ENCODE results near the gene TLE4. TPM values are rescaled to one million over a fixed set of nuclear protein-coding genes. Genes with fewer than 3 reads are reported as not detected.

Gene TLE4
- total RNA-seq, 4 donors from 2014 or later = 19.3 to 87.5 (median 41.5) TPM

DNA sequence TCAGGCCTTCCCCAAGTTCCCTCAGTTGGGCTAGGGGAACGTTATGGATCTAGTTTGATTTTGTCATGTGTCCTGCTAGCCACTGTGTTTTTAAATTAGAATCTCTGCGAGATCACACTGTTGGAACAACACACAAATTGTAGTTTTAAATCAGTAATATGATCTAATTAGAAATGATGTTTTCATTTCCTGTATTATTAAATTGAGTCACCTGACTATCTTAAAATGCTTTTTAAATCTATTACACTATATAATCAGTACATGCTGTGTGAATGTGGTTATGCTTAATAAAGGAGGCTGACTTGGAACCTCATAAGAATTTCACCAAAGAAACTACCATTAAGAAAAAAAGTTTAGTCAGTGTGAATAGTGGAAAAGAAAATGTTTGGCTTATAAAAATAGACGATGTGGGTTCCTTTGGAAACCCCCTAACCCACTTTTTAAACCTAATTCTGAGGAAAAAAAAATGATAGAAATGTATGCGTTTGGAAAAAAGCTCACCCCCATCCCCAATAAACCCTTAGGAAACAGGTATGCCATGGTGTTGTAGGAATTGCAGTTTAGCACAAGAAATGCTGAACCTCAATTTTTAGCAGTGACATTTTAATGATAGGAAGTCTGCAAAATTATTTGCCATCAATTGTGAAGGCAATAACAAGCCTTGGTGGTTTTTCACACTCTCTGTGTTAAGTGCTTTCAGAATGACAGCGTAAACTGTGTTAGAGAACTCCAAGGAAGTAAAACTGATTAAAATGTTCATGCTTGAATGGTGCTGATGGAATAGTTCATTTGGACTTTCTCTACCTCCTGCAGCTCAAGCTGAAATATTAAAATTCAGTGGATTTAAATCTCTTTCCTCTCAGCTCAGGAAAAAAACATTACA lies 59.0 kb downstream of the TLE4 start:
- no peaks in the 10 kb centered on the region for H3K27me3 ChIP-seq
- no peak overlapping the region for H3K4me3 ChIP-seq
- no peaks in the 10 kb centered on the region for H3K9me3 ChIP-seq
- no peak for TF ChIP-seq POLR2AphosphoS5 (IDR thresholded peaks at IDR 0.05)
- TF ChIP-seq EP300 (IDR thresholded peaks at IDR 0.05; ENCODE audit: low read depth) = no peak
- TF ChIP-seq POLR2A (IDR thresholded peaks at IDR 0.05) = no peak
- TF ChIP-seq, protein P1, sequence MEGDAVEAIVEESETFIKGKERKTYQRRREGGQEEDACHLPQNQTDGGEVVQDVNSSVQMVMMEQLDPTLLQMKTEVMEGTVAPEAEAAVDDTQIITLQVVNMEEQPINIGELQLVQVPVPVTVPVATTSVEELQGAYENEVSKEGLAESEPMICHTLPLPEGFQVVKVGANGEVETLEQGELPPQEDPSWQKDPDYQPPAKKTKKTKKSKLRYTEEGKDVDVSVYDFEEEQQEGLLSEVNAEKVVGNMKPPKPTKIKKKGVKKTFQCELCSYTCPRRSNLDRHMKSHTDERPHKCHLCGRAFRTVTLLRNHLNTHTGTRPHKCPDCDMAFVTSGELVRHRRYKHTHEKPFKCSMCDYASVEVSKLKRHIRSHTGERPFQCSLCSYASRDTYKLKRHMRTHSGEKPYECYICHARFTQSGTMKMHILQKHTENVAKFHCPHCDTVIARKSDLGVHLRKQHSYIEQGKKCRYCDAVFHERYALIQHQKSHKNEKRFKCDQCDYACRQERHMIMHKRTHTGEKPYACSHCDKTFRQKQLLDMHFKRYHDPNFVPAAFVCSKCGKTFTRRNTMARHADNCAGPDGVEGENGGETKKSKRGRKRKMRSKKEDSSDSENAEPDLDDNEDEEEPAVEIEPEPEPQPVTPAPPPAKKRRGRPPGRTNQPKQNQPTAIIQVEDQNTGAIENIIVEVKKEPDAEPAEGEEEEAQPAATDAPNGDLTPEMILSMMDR (IDR thresholded peaks at IDR 0.05) = no peak
- in situ Hi-C loops (cut with MboI; ENCODE audit: low pct_ligation_motif_present in 1 of 4, low pct_unique_long_range_greater_than_20kb in 1 of 4, low sequenced_read_pairs in 3 of 4) (no loop called here), intact Hi-C loops (cut with DNase I; ENCODE audit: low total_unique reads) (no loop called here)
- no peak overlapping the region for H3K27ac ChIP-seq
- no peak for DNase-seq
- H3K36me3 ChIP-seq = no peaks in the 10 kb centered on the region
- WGBS, 2 donors (ENCODE audit: low coverage in 1 of 2) = 66 to 74% methylated on average over 5 of the region's 5 CpGs
- H3K4me1 ChIP-seq = peaks cover 0 to 6% (median 0%) of the 10 kb centered on the region in 4 donors

GRCh38 chr9:79632060-79632459 lies 60.3 kb downstream of the TLE4 start:
- TF ChIP-seq POLR2AphosphoS5 (IDR thresholded peaks at IDR 0.05) = no peak
- no peak for TF ChIP-seq POLR2A (IDR thresholded peaks at IDR 0.05)
- TF ChIP-seq, protein P1 (IDR thresholded peaks at IDR 0.05) = no peak
- no peak for TF ChIP-seq EP300 (IDR thresholded peaks at IDR 0.05; ENCODE audit: low read depth)

GRCh38 chr9:79632705-79633104 lies 60.9 kb downstream of the TLE4 start:
- intact Hi-C loops (cut with DNase I; ENCODE audit: low total_unique reads) = no loop called here
- Histone ChIP-seq H3K4me1 (peaks cover 0 to 6% (median 0%) of the 10 kb centered on the region in 4 donors), H3K27me3 (no peaks in the 10 kb centered on the region), H3K9me3 (no peaks in the 10 kb centered on the region), H3K36me3 (no peaks in the 10 kb centered on the region), H3K4me3 (no peak overlapping the region), H3K27ac (no peak overlapping the region)
- no peak for DNase-seq
- no peak for TF ChIP-seq POLR2A (IDR thresholded peaks at IDR 0.05)
- TF ChIP-seq, protein P1 (IDR thresholded peaks at IDR 0.05) = no peak
- TF ChIP-seq POLR2AphosphoS5 (IDR thresholded peaks at IDR 0.05) = no peak
- TF ChIP-seq EP300 (IDR thresholded peaks at IDR 0.05; ENCODE audit: low read depth) = no peak
- in situ Hi-C loops (cut with MboI; ENCODE audit: low pct_ligation_motif_present in 1 of 4, low pct_unique_long_range_greater_than_20kb in 1 of 4, low sequenced_read_pairs in 3 of 4) = no loop called here
- 83 to 86% methylated on average over 1 of the region's 1 CpG for WGBS, 2 donors (ENCODE audit: low coverage in 1 of 2)

More at GRCh38 chr9:79632060-79632459, 60.3 kb downstream of the TLE4 start:
- Histone ChIP-seq H3K27me3 (no peaks in the 10 kb centered on the region), H3K36me3 (no peaks in the 10 kb centered on the region), H3K4me3 (no peak overlapping the region), H3K27ac (no peak overlapping the region), H3K4me1 (peaks cover 0 to 6% (median 0%) of the 10 kb centered on the region in 4 donors), H3K9me3 (no peaks in the 10 kb centered on the region)
- in situ Hi-C loops (cut with MboI; ENCODE audit: low pct_ligation_motif_present in 1 of 4, low pct_unique_long_range_greater_than_20kb in 1 of 4, low sequenced_read_pairs in 3 of 4) = no loop called here
- WGBS, 2 donors (ENCODE audit: low coverage in 1 of 2) = 85 to 97% methylated on average over 3 to 5 of the region's 5 CpGs
- no peak for DNase-seq
- intact Hi-C loops (cut with DNase I; ENCODE audit: low total_unique reads) = no loop called here

DNA sequence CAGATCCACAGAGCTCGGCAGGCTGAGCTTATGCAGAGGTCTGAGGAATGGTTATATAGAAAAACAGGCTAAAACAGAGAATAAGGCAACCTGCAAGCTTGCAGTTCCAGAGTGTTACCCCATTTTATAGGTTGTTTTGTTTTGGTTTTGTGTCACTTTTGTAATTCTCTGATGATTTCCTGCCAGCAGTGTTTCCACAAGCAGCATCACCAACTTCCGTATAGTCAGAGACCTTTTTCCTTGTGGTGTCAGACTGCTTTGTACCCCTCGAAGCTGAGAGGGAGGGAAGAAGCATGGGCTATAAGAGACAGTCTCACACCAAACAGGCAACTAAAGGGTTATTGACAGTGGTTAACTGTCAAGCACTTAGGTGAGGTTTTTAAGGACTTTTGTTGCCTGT lies 61.8 kb downstream of the TLE4 start:
- in situ Hi-C loops (cut with MboI; ENCODE audit: low pct_ligation_motif_present in 1 of 4, low pct_unique_long_range_greater_than_20kb in 1 of 4, low sequenced_read_pairs in 3 of 4) = no loop called here
- WGBS, 2 donors (ENCODE audit: low coverage in 1 of 2) = 84 to 87% methylated on average over 3 of the region's 3 CpGs

More for the DNA sequence above, 61.8 kb downstream of the TLE4 start:
- TF ChIP-seq, protein P1 (IDR thresholded peaks at IDR 0.05) = no peak
- TF ChIP-seq POLR2A (IDR thresholded peaks at IDR 0.05) (no peak), POLR2AphosphoS5 (IDR thresholded peaks at IDR 0.05) (no peak), EP300 (IDR thresholded peaks at IDR 0.05; ENCODE audit: low read depth) (no peak)
- H3K27ac ChIP-seq = no peak overlapping the region
- intact Hi-C loops (cut with DNase I; ENCODE audit: low total_unique reads) = no loop called here
- no peaks in the 10 kb centered on the region for H3K27me3 ChIP-seq
- H3K4me3 ChIP-seq = no peak overlapping the region
- H3K4me1 ChIP-seq = peaks cover 0 to 6% (median 0%) of the 10 kb centered on the region in 4 donors
- no peak for DNase-seq
- H3K9me3 ChIP-seq = no peaks in the 10 kb centered on the region
- no peaks in the 10 kb centered on the region for H3K36me3 ChIP-seq
